ENCODE data around the gene YPEL4.

- TF ChIP-seq GATA2 (IDR thresholded peaks at IDR 0.05; ENCODE audit: low read depth, low read length), result no peak
- no peak for TF ChIP-seq GATA3 (IDR thresholded peaks at IDR 0.05; ENCODE audit: low read depth, low read length)
Observed at GRCh38 chr11:57632116-57632515, 17.6 kb downstream of the YPEL4 start.

Measured in SH-SY5Y (cell line).